ENCODE measurements around the gene TSC22D2.

TSC22D2 gene

GRCh38 chr3:150390087-150390486 is 18.0 kb upstream of the TSC22D2 start:
- no peaks in the 10 kb centered on the region for H3K79me2 ChIP-seq (ENCODE audit: low read length)
- no peaks in the 10 kb centered on the region for H3F3A ChIP-seq (ENCODE audit: insufficient read depth, low read length)
- no peak for DNase-seq
- no peaks in the 10 kb centered on the region for H3K9me3 ChIP-seq (replicated peaks; ENCODE audit: insufficient read depth, low read length)
- H3K27me3 ChIP-seq (replicated peaks; ENCODE audit: insufficient read depth, low read length) = no peaks in the 10 kb centered on the region
- peaks cover 6% of the 10 kb centered on the region; the same call in 1 of the 2 replicates for H3K4me1 ChIP-seq (ENCODE audit: low read length)
- TF ChIP-seq EZH2phosphoT487 (IDR thresholded peaks at IDR 0.05; ENCODE audit: low read length) (no peak), EZH2 (optimal IDR thresholded peaks at IDR 0.05; ENCODE audit: low read depth, low read length) (no peak), CTCF (IDR thresholded peaks at IDR 0.05; ENCODE audit: low read length) (no peak)
- H4K20me1 ChIP-seq (ENCODE audit: insufficient read depth, low read length) = no peaks in the 10 kb centered on the region
- H3K4me2 ChIP-seq (ENCODE audit: low read depth, low read length) = no peak overlapping the region
- no peak overlapping the region for H3K9ac ChIP-seq (ENCODE audit: low read length)
- H3K9me2 ChIP-seq (replicated peaks; ENCODE audit: insufficient read depth, low read length) = no peaks in the 10 kb centered on the region
- H3K36me3 ChIP-seq (replicated peaks; ENCODE audit: insufficient read depth, low read length) = no peaks in the 10 kb centered on the region
- H3K27ac ChIP-seq (ENCODE audit: low read length) = no peak overlapping the region
- H2AFZ ChIP-seq (ENCODE audit: low read length) = no peak overlapping the region
- no peak overlapping the region for H3K4me3 ChIP-seq (ENCODE audit: low read length)

- Histone ChIP-seq H4K20me1 (ENCODE audit: insufficient read depth, low read length) (no peaks in the 10 kb centered on the region), H3K36me3 (replicated peaks; ENCODE audit: insufficient read depth, low read length) (no peaks in the 10 kb centered on the region), H3K4me2 (ENCODE audit: low read depth, low read length) (no peak overlapping the region), H3K79me2 (ENCODE audit: low read length) (no peaks in the 10 kb centered on the region), H3K9ac (ENCODE audit: low read length) (no peak overlapping the region), H3K9me3 (replicated peaks; ENCODE audit: insufficient read depth, low read length) (no peaks in the 10 kb centered on the region), H3K4me1 (ENCODE audit: low read length) (peaks cover 3% of the 10 kb centered on the region; the same call in 1 of the 2 replicates), H3K27me3 (replicated peaks; ENCODE audit: insufficient read depth, low read length) (no peaks in the 10 kb centered on the region), H3K27ac (ENCODE audit: low read length) (no peak overlapping the region), H3K9me2 (replicated peaks; ENCODE audit: insufficient read depth, low read length) (no peaks in the 10 kb centered on the region), H3K4me3 (ENCODE audit: low read length) (no peak overlapping the region), H2AFZ (ENCODE audit: low read length) (no peak overlapping the region), H3F3A (ENCODE audit: insufficient read depth, low read length) (no peaks in the 10 kb centered on the region)
- TF ChIP-seq EZH2 (optimal IDR thresholded peaks at IDR 0.05; ENCODE audit: low read depth, low read length) (no peak), EZH2phosphoT487 (IDR thresholded peaks at IDR 0.05; ENCODE audit: low read length) (no peak), CTCF (IDR thresholded peaks at IDR 0.05; ENCODE audit: low read length) (no peak)
- no peak for DNase-seq
These were observed 16.9 kb upstream of the TSC22D2 start for GRCh38 chr3:150391161-150391560.

- Histone ChIP-seq H3F3A (ENCODE audit: insufficient read depth, low read length) (no peaks in the 10 kb centered on the region), H3K27me3 (replicated peaks; ENCODE audit: insufficient read depth, low read length) (no peaks in the 10 kb centered on the region), H3K79me2 (ENCODE audit: low read length) (no peaks in the 10 kb centered on the region), H3K27ac (ENCODE audit: low read length) (no peak overlapping the region), H4K20me1 (ENCODE audit: insufficient read depth, low read length) (no peaks in the 10 kb centered on the region), H2AFZ (ENCODE audit: low read length) (no peak overlapping the region), H3K4me3 (ENCODE audit: low read length) (no peak overlapping the region), H3K9me2 (replicated peaks; ENCODE audit: insufficient read depth, low read length) (no peaks in the 10 kb centered on the region), H3K36me3 (replicated peaks; ENCODE audit: insufficient read depth, low read length) (no peaks in the 10 kb centered on the region), H3K4me1 (ENCODE audit: low read length) (no peaks in the 10 kb centered on the region), H3K4me2 (ENCODE audit: low read depth, low read length) (no peak overlapping the region), H3K9ac (ENCODE audit: low read length) (no peak overlapping the region), H3K9me3 (replicated peaks; ENCODE audit: insufficient read depth, low read length) (no peaks in the 10 kb centered on the region)
- TF ChIP-seq CTCF (IDR thresholded peaks at IDR 0.05; ENCODE audit: low read length) (no peak), EZH2phosphoT487 (IDR thresholded peaks at IDR 0.05; ENCODE audit: low read length) (no peak), EZH2 (optimal IDR thresholded peaks at IDR 0.05; ENCODE audit: low read depth, low read length) (no peak)
- no peak for DNase-seq
These were observed 14.4 kb upstream of the TSC22D2 start for GRCh38 chr3:150393745-150394144.

Measured in MM.1S (cell line).